ENCODE results near the gene TAP1. TPM values are rescaled to one million over a fixed set of nuclear protein-coding genes. Genes with fewer than 3 reads are reported as not detected.

The TAP1 gene
- total RNA-seq, 1 experiment from 2014 or later = 75.1 TPM

DNA sequence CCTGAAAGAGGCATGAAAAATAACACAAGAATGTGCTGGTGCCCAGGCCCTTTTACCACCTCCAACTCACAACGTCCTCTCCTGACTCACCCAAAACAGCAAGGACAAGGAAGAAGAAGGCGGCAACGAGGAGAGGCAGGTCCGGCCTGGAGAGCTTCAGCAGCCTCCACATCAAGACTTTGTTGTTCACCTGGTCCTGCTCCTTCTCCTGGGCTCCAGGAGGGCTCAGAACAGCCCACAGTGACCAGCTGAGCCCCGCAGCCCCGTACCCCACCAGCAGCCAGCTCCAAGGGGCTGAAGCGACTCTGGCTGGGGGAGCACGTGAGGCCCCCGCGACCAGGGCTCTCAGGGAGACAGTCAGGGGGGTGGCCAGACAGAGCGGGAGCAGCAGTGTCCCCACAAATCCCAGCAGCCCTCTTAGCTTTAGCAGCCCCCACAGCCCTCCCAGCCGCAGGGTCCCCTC lies 15.8 kb downstream of the TAP1 start:
- intact Hi-C loops (cut with micrococcal nuclease; ENCODE audit: unreplicated experiment) = loop anchor here (1.0 to 2.0 kb wide), 2 partner anchors 15 to 31 kb away; partner anchors contain the start of gene TAP1

GRCh38 chr6:32836873-32837272 lies 16.6 kb downstream of the TAP1 start:
- peak overlapping the region; percentile 0 for H3K27ac Mint-ChIP-seq (ENCODE audit: unreplicated experiment)

More for the DNA sequence above, 15.8 kb downstream of the TAP1 start:
- DNase-seq = peak; percentile 43
- Mint-ChIP-seq H3K27ac (ENCODE audit: unreplicated experiment) (peak overlapping the region; percentile 0), H3K4me1 (ENCODE audit: low read depth, unreplicated experiment) (peaks cover 23% of the 10 kb centered on the region), H3K27me3 (ENCODE audit: unreplicated experiment) (no peaks in the 10 kb centered on the region), H3K36me3 (ENCODE audit: insufficient read depth, unreplicated experiment) (peaks cover 39% of the 10 kb centered on the region), H3K9me3 (ENCODE audit: low read depth, unreplicated experiment) (no peaks in the 10 kb centered on the region), H3K4me3 (ENCODE audit: low read depth, unreplicated experiment) (peak overlapping the region; percentile 77)
- BruUV-seq (replicated peaks) = no TSS peak
- TF ChIP-seq, protein P1, sequence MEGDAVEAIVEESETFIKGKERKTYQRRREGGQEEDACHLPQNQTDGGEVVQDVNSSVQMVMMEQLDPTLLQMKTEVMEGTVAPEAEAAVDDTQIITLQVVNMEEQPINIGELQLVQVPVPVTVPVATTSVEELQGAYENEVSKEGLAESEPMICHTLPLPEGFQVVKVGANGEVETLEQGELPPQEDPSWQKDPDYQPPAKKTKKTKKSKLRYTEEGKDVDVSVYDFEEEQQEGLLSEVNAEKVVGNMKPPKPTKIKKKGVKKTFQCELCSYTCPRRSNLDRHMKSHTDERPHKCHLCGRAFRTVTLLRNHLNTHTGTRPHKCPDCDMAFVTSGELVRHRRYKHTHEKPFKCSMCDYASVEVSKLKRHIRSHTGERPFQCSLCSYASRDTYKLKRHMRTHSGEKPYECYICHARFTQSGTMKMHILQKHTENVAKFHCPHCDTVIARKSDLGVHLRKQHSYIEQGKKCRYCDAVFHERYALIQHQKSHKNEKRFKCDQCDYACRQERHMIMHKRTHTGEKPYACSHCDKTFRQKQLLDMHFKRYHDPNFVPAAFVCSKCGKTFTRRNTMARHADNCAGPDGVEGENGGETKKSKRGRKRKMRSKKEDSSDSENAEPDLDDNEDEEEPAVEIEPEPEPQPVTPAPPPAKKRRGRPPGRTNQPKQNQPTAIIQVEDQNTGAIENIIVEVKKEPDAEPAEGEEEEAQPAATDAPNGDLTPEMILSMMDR (IDR thresholded peaks at IDR 0.05; ENCODE audit: unreplicated experiment) = no peak
- CTCF ChIA-PET = interaction anchor here (0.5 to 3.7 kb wide), 18 partner anchors 16 to 1690 kb away, joined by 3 to 171 read pairs (median 12); partner anchors contain the start of genes HLA-DMA, PSMB9 and TAP1

GRCh38 chr6:32835167-32835893 lies 18.2 kb downstream of the TAP1 start:
- Mint-ChIP-seq H3K4me1 (ENCODE audit: low read depth, unreplicated experiment) (peaks cover 13% of the 10 kb centered on the region), H3K4me3 (ENCODE audit: low read depth, unreplicated experiment) (no peak overlapping the region), H3K27ac (ENCODE audit: unreplicated experiment) (no peak overlapping the region), H3K9me3 (ENCODE audit: low read depth, unreplicated experiment) (no peaks in the 10 kb centered on the region), H3K27me3 (ENCODE audit: unreplicated experiment) (no peaks in the 10 kb centered on the region), H3K36me3 (ENCODE audit: insufficient read depth, unreplicated experiment) (peaks cover 28% of the 10 kb centered on the region)
- BruUV-seq (replicated peaks) = no TSS peak
- no peak for DNase-seq
- TF ChIP-seq, protein P1 (IDR thresholded peaks at IDR 0.05; ENCODE audit: unreplicated experiment) = no peak
- intact Hi-C loops (cut with micrococcal nuclease; ENCODE audit: unreplicated experiment) = no loop called here
- CTCF ChIA-PET = no interaction called here

More at GRCh38 chr6:32836873-32837272, 16.6 kb downstream of the TAP1 start:
- Mint-ChIP-seq H3K4me3 (ENCODE audit: low read depth, unreplicated experiment) (peak overlapping the region; percentile 77), H3K27me3 (ENCODE audit: unreplicated experiment) (no peaks in the 10 kb centered on the region), H3K36me3 (ENCODE audit: insufficient read depth, unreplicated experiment) (peaks cover 38% of the 10 kb centered on the region), H3K4me1 (ENCODE audit: low read depth, unreplicated experiment) (peaks cover 15% of the 10 kb centered on the region), H3K9me3 (ENCODE audit: low read depth, unreplicated experiment) (no peaks in the 10 kb centered on the region)
- intact Hi-C loops (cut with micrococcal nuclease; ENCODE audit: unreplicated experiment) = no loop called here
- BruUV-seq (replicated peaks) = no TSS peak
- TF ChIP-seq, protein P1 (IDR thresholded peaks at IDR 0.05; ENCODE audit: unreplicated experiment) = no peak
- CTCF ChIA-PET = interaction anchor here (3.4 to 3.7 kb wide), 2 partner anchors 17 to 32 kb away, joined by 131 to 171 read pairs; partner anchors contain the start of genes PSMB9 and TAP1
- no peak for DNase-seq

DNA sequence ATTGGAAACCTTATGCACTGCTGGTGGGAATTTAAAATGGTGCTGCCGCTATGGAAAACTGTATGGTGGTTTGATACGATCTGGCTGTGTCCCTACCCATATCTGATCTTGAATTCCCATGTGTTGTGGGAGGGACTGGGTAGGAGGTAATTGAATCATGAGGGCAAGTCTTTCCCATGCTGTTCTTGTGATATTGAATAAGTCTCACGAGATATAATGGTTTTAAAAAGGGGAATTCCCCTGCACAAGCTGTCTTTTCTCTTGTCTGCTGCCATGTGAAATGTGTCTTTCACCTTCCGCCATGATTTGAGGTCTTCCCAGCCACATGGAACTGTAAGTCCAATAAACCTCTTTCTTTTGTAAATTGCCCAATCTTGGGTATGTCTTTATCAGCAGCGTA lies 19.8 kb downstream of the TAP1 start:
- CTCF ChIA-PET = no interaction called here
- intact Hi-C loops (cut with micrococcal nuclease; ENCODE audit: unreplicated experiment) = no loop called here
- no peak for DNase-seq
- H3K27me3 Mint-ChIP-seq (ENCODE audit: unreplicated experiment) = no peaks in the 10 kb centered on the region
- H3K4me1 Mint-ChIP-seq (ENCODE audit: low read depth, unreplicated experiment) = peaks cover 13% of the 10 kb centered on the region
- no peaks in the 10 kb centered on the region for H3K9me3 Mint-ChIP-seq (ENCODE audit: low read depth, unreplicated experiment)
- H3K36me3 Mint-ChIP-seq (ENCODE audit: insufficient read depth, unreplicated experiment) = peaks cover 28% of the 10 kb centered on the region
- BruUV-seq (replicated peaks) = TSS peak; percentile 1
- H3K27ac Mint-ChIP-seq (ENCODE audit: unreplicated experiment) = no peak overlapping the region
- TF ChIP-seq, protein P1 (IDR thresholded peaks at IDR 0.05; ENCODE audit: unreplicated experiment) = no peak
- no peak overlapping the region for H3K4me3 Mint-ChIP-seq (ENCODE audit: low read depth, unreplicated experiment)
